PFSK-1 (cell line): ENCODE data around the gene TRIP4.

Experiments used
- FOXP2 ChIP-seq: optimal IDR thresholded peaks from 2 replicates; pipeline ENCODE3; 2011; ENCODE audit warnings: borderline replicate concordance, control low read depth, inconsistent platforms; ENCODE audit not compliant: insufficient read depth; ENCODE audit errors: extremely low read length, extremely low read depth
- POLR2AphosphoS5 ChIP-seq: IDR thresholded peaks from 2 replicates; pipeline ENCODE4 v1.6.1; 2012; ENCODE audit warnings: low read depth, mild to moderate bottlenecking, control low read depth, low read length, moderate library complexity
- REST ChIP-seq, 2 experiments: IDR thresholded peaks; 2 replicates each; pipeline versions ENCODE4 v1.6.1 to v1.8.0; 2011 to 2012; ENCODE audit warnings: low read depth in 2 of 2, low read length in 2 of 2, control low read depth in 1 of 2, inconsistent platforms in 1 of 2, mild to moderate bottlenecking in 1 of 2, moderate library complexity in 1 of 2; ENCODE audit not compliant: insufficient read depth in 1 of 2
- SIN3A ChIP-seq: IDR thresholded peaks from 2 replicates; pipeline ENCODE4 v1.6.1; 2012; ENCODE audit warnings: mild to moderate bottlenecking, low read length, moderate library complexity, borderline replicate concordance; ENCODE audit not compliant: insufficient read depth
- TAF1 ChIP-seq: IDR thresholded peaks from 2 replicates; pipeline ENCODE4 v1.6.1; 2012; ENCODE audit warnings: low read length, control low read depth, borderline replicate concordance; ENCODE audit not compliant: insufficient read depth

TRIP4 gene

GRCh38 chr15:64344651-64345294 is 42.9 kb upstream of the TRIP4 start:
- TF ChIP-seq REST (IDR thresholded peaks at IDR 0.05; ENCODE audit: insufficient read depth in 1 of 2, low read depth in 2 of 2, low read length in 2 of 2) = no peak
- TF ChIP-seq TAF1 = no peak
- no peak for TF ChIP-seq SIN3A
- no peak for TF ChIP-seq POLR2AphosphoS5
- TF ChIP-seq FOXP2 = no peak

- TF ChIP-seq SIN3A (no peak), FOXP2 (no peak), TAF1 (no peak), POLR2AphosphoS5 (no peak), REST (IDR thresholded peaks at IDR 0.05; ENCODE audit: insufficient read depth in 1 of 2, low read depth in 2 of 2, low read length in 2 of 2) (no peak)
Observed at GRCh38 chr15:64348455-64348854, 39.2 kb upstream of the TRIP4 start.

GRCh38 chr15:64349375-64349774 is 38.3 kb upstream of the TRIP4 start:
- no peak for TF ChIP-seq REST (IDR thresholded peaks at IDR 0.05; ENCODE audit: insufficient read depth in 1 of 2, low read depth in 2 of 2, low read length in 2 of 2)
- no peak for TF ChIP-seq TAF1
- TF ChIP-seq POLR2AphosphoS5 = no peak
- TF ChIP-seq FOXP2 = no peak

- no peak for TF ChIP-seq POLR2AphosphoS5
- no peak for TF ChIP-seq FOXP2
- no peak for TF ChIP-seq REST (IDR thresholded peaks at IDR 0.05; ENCODE audit: insufficient read depth in 1 of 2, low read depth in 2 of 2, low read length in 2 of 2)
- no peak for TF ChIP-seq TAF1
- TF ChIP-seq SIN3A = no peak
Observed at GRCh38 chr15:64351265-64351664, 36.4 kb upstream of the TRIP4 start.

- no peak for TF ChIP-seq POLR2AphosphoS5
- no peak for TF ChIP-seq TAF1
- TF ChIP-seq SIN3A = no peak
Observed at GRCh38 chr15:64354688-64355344, 32.8 kb upstream of the TRIP4 start.
